Erythroblast (primary cell): ENCODE measurements around the gene CD48.

Experiments
- GATA1 ChIP-seq: IDR thresholded peaks from 2 replicates; pipeline ENCODE4 v1.6.1; 2011; ENCODE audit warnings: low read depth, mild to moderate bottlenecking, control low read depth, low read length, moderate library complexity
- POLR2A ChIP-seq: IDR thresholded peaks from 2 replicates; pipeline ENCODE4 v1.6.1; 2011; ENCODE audit warnings: mild to moderate bottlenecking, low read length

DNA sequence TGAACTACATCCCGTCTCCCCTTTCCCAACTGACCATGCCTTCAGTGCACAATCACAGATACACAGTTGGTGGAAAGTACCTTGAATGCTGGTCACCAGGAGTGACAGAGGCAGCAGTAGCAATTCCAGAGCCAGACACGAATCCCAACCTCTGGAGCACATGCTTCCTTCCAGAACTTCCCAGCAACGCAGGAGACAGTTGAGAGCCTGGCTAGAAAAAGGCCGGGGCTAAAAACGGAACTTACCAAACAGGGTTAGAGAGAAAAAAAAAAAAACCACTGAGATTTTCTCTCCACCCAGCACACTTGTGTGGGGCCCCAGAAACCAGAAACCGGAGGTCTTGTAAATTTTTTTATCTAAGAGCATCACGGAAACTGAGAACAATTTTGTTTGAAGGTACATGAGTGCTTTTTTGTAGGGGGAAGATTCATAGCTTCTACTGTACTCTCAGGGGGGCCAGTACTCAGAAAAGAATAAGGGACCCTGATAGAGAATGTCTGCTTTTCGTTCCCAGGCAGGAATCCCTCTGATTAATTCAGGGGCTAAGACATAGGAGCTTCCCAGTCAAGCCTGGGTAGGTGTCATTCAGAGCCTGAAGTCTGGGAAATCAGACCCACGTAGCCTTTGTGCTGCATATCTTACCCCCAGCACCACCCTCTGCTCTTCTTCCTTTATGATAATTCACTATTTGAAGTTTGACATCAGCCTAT, at the start of gene CD48:
- TF ChIP-seq POLR2A (no peak), GATA1 (no peak)
